ENCODE measurements around the gene NRCAM. TPM values are rescaled to one million over a fixed set of nuclear protein-coding genes. Genes with fewer than 3 reads are reported as not detected.

Gene NRCAM
- total and polyA plus RNA-seq, 4 donors, result 0.17 to 3.2 (median 0.64) TPM

DNA sequence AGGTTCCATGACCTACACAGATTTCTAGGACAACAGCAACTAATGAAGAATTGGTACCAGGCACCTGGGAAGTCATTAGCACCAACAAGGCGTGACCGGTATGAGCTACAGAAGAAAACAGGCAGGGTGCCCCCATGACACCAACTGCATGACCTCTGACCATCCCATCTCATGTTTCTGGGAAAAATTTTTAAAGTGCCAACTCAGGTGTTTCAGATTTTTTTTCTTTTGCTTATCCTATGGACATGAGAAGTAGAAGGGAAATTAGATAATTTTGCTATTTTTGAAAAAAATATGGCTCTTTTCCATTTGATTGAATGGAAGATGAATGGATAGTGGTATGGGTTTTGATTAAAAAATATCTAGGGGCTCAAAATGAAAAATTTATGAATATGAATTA, 154.8 kb downstream of the NRCAM start:
- H3K9ac ChIP-seq (ENCODE audit: low read depth in 1 of 2, low read length in 2 of 2), result no peak overlapping the region
- no peaks in the 10 kb centered on the region for H3K9me3 ChIP-seq (ENCODE audit: control insufficient read depth in 4 of 4, low read length in 3 of 4)
- DNase-seq (ENCODE audit: low spot score), result no peak
- H3K4me1 ChIP-seq (ENCODE audit: control insufficient read depth in 4 of 4, insufficient read depth in 4 of 4, low read length in 3 of 4), result no peaks in the 10 kb centered on the region
- 90% methylated on average over 2 of the region's 2 CpGs for WGBS
- peaks cover 0 to 2% (median 0%) of the 10 kb centered on the region in 4 donors for H3K27me3 ChIP-seq (ENCODE audit: control insufficient read depth in 4 of 4, insufficient read depth in 4 of 4, low read length in 3 of 4)
- H3K27ac ChIP-seq (ENCODE audit: low read depth in 1 of 2, low read length in 2 of 2), result no peak overlapping the region
- H3K4me3 ChIP-seq (ENCODE audit: low read depth in 1 of 3, low read length in 3 of 3), result no peak overlapping the region
- no peaks in the 10 kb centered on the region for H3K36me3 ChIP-seq (ENCODE audit: control insufficient read depth in 4 of 4, insufficient read depth in 3 of 4, low read depth in 1 of 4, low read length in 3 of 4)
- TF ChIP-seq FOXA1 (IDR thresholded peaks at IDR 0.05), result no peak
- TF ChIP-seq, protein P1, sequence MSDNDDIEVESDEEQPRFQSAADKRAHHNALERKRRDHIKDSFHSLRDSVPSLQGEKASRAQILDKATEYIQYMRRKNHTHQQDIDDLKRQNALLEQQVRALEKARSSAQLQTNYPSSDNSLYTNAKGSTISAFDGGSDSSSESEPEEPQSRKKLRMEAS (IDR thresholded peaks at IDR 0.05), result no peak
- no peak for TF ChIP-seq NR2F2 (IDR thresholded peaks at IDR 0.05)
- TF ChIP-seq, protein P2, sequence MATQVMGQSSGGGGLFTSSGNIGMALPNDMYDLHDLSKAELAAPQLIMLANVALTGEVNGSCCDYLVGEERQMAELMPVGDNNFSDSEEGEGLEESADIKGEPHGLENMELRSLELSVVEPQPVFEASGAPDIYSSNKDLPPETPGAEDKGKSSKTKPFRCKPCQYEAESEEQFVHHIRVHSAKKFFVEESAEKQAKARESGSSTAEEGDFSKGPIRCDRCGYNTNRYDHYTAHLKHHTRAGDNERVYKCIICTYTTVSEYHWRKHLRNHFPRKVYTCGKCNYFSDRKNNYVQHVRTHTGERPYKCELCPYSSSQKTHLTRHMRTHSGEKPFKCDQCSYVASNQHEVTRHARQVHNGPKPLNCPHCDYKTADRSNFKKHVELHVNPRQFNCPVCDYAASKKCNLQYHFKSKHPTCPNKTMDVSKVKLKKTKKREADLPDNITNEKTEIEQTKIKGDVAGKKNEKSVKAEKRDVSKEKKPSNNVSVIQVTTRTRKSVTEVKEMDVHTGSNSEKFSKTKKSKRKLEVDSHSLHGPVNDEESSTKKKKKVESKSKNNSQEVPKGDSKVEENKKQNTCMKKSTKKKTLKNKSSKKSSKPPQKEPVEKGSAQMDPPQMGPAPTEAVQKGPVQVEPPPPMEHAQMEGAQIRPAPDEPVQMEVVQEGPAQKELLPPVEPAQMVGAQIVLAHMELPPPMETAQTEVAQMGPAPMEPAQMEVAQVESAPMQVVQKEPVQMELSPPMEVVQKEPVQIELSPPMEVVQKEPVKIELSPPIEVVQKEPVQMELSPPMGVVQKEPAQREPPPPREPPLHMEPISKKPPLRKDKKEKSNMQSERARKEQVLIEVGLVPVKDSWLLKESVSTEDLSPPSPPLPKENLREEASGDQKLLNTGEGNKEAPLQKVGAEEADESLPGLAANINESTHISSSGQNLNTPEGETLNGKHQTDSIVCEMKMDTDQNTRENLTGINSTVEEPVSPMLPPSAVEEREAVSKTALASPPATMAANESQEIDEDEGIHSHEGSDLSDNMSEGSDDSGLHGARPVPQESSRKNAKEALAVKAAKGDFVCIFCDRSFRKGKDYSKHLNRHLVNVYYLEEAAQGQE (IDR thresholded peaks at IDR 0.05), result no peak
- TF ChIP-seq HNF4A (conservative IDR thresholded peaks at IDR 0.05), result no peak
- no peak for TF ChIP-seq EGR1 (IDR thresholded peaks at IDR 0.05; ENCODE audit: low read depth in 2 of 2)
- TF ChIP-seq HNF4G (IDR thresholded peaks at IDR 0.05), result no peak

DNA sequence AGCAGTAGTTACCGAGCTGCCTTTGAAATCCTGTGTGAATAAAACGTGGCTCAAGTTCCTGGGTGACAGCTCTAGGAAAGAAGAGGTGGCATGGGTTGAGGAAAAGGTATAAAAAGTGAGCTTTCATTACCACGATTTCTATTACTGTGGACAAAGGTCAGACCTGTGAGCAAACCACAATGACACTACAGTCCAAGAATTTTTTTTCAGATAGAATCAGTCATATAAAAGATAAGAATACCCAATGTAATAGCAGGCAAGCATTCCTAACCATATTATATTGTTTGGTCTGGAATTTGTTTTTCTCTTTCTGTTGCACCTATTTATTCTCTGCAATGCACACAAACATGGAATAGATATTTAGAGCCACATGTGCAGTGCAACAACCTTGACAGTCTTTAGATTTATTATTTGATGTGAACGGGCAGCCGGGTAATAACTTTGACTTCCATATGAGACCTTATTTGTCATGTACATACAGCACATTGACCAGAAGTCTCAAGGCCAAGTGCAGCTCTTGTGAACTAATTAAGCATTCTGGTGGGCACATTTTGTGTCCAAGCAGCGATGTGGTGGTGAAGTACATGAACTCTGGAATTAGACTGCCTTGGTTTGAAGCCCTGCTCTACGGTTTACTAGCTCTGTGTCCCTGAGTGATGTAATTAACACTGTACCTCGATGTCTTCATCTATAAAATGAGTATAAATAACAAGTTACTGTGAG, 156.8 kb downstream of the NRCAM start:
- Histone ChIP-seq H3K27ac (ENCODE audit: low read depth in 1 of 2, low read length in 2 of 2) (no peak overlapping the region), H3K36me3 (ENCODE audit: control insufficient read depth in 4 of 4, insufficient read depth in 3 of 4, low read depth in 1 of 4, low read length in 3 of 4) (no peaks in the 10 kb centered on the region), H3K9me3 (ENCODE audit: control insufficient read depth in 4 of 4, low read length in 3 of 4) (no peaks in the 10 kb centered on the region), H3K4me1 (ENCODE audit: control insufficient read depth in 4 of 4, insufficient read depth in 4 of 4, low read length in 3 of 4) (peaks cover 0 to 1% (median 0%) of the 10 kb centered on the region in 4 donors), H3K9ac (ENCODE audit: low read depth in 1 of 2, low read length in 2 of 2) (no peak overlapping the region), H3K4me3 (ENCODE audit: low read depth in 1 of 3, low read length in 3 of 3) (no peak overlapping the region), H3K27me3 (ENCODE audit: control insufficient read depth in 4 of 4, insufficient read depth in 4 of 4, low read length in 3 of 4) (no peaks in the 10 kb centered on the region)
- TF ChIP-seq EGR1 (IDR thresholded peaks at IDR 0.05; ENCODE audit: low read depth in 2 of 2) (no peak), SP1 (IDR thresholded peaks at IDR 0.05) (no peak), HNF4G (IDR thresholded peaks at IDR 0.05) (no peak)
- TF ChIP-seq, protein P1 (IDR thresholded peaks at IDR 0.05), result no peak
- no peak for DNase-seq (ENCODE audit: low spot score)
- WGBS, result 67% methylated on average over 8 of the region's 8 CpGs

DNA sequence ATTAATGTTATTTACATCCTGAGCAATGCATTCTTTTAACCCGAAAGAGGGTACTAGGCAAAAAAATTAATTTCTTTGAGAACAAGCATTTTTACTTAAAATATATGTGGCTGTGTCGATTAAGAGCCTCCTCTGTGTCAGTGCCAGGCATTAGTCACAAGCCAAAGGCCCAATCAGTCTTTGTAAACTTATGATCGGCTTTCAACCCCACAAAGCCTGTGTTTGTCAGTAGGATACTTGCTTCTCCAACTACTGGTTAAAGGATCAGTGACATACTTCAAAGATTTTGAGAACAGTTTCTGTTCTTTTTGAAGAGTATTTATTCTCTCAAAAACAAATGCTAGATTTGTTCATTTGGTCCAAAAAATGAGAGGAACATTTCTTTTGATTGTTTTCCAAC, 159.3 kb downstream of the NRCAM start:
- Histone ChIP-seq H3K4me1 (ENCODE audit: control insufficient read depth in 4 of 4, insufficient read depth in 4 of 4, low read length in 3 of 4) (peaks cover 0 to 3% (median 0%) of the 10 kb centered on the region in 4 donors), H3K36me3 (ENCODE audit: control insufficient read depth in 4 of 4, insufficient read depth in 3 of 4, low read depth in 1 of 4, low read length in 3 of 4) (no peaks in the 10 kb centered on the region), H3K27ac (ENCODE audit: low read depth in 1 of 2, low read length in 2 of 2) (no peak overlapping the region), H3K4me3 (ENCODE audit: low read depth in 1 of 3, low read length in 3 of 3) (no peak overlapping the region), H3K27me3 (ENCODE audit: control insufficient read depth in 4 of 4, insufficient read depth in 4 of 4, low read length in 3 of 4) (no peaks in the 10 kb centered on the region), H3K9me3 (ENCODE audit: control insufficient read depth in 4 of 4, low read length in 3 of 4) (no peaks in the 10 kb centered on the region), H3K9ac (ENCODE audit: low read depth in 1 of 2, low read length in 2 of 2) (no peak overlapping the region)
- WGBS, result 82% methylated on average over 3 of the region's 3 CpGs
- DNase-seq (ENCODE audit: low spot score), result no peak
- TF ChIP-seq, protein P2 (IDR thresholded peaks at IDR 0.05), result no peak

Data from liver (tissue), 9 donors.